ENCODE measurements around the gene PGLYRP1.

PGLYRP1 gene

GRCh38 chr19:46000491-46001246 is 22.2 kb downstream of the PGLYRP1 start:
- no peak for DNase-seq (ENCODE audit: low spot score)

- DNase-seq (ENCODE audit: low spot score) = no peak
Measured at GRCh38 chr19:45999653-46000121, 23.2 kb downstream of the PGLYRP1 start.

- no peak for DNase-seq (ENCODE audit: low spot score)
Measured at GRCh38 chr19:45998834-45999233, 24.0 kb downstream of the PGLYRP1 start.

GRCh38 chr19:45996933-45997332 is 25.9 kb downstream of the PGLYRP1 start:
- no peak for DNase-seq (ENCODE audit: low spot score)

- DNase-seq (ENCODE audit: low spot score) = no peak
Measured at GRCh38 chr19:45995715-45996385, 27.0 kb downstream of the PGLYRP1 start.

- peak; percentile 100 for DNase-seq (ENCODE audit: low spot score)
Measured at GRCh38 chr19:45994998-45995714, 27.7 kb downstream of the PGLYRP1 start, which contains the start of gene CCDC61. TSS of gene CCDC61 (plus strand) at chr19:45995467. CDS start at chr19:46003019, 7,552 bp downstream.

GRCh38 chr19:45994456-45994997 is 28.3 kb downstream of the PGLYRP1 start:
- DNase-seq (ENCODE audit: low spot score) = no peak

GRCh38 chr19:45990113-45990728 is 32.6 kb downstream of the PGLYRP1 start:
- DNase-seq (ENCODE audit: low spot score) = no peak

GRCh38 chr19:45985321-45985720 is 37.5 kb downstream of the PGLYRP1 start:
- DNase-seq (ENCODE audit: low spot score) = no peak

- DNase-seq (ENCODE audit: low spot score) = no peak
Measured at GRCh38 chr19:45981350-45981749, 41.5 kb downstream of the PGLYRP1 start.

GRCh38 chr19:45978156-45978555 is 44.7 kb downstream of the PGLYRP1 start:
- DNase-seq (ENCODE audit: low spot score) = no peak

- DNase-seq (ENCODE audit: low spot score) = no peak
Measured at GRCh38 chr19:45976178-45976577, 46.7 kb downstream of the PGLYRP1 start.

- DNase-seq (ENCODE audit: low spot score) = no peak
Measured at GRCh38 chr19:45975306-45976070, 47.4 kb downstream of the PGLYRP1 start.

- DNase-seq (ENCODE audit: low spot score) = peak; percentile 88
Measured at GRCh38 chr19:45973553-45974338, 49.1 kb downstream of the PGLYRP1 start, which contains the start of gene NOVA2. TSS of gene NOVA2 (minus strand) at chr19:45973865. CDS start at chr19:45973351, 514 bp downstream.

GRCh38 chr19:45972947-45973540 is 49.8 kb downstream of the PGLYRP1 start:
- DNase-seq (ENCODE audit: low spot score) = no peak

GRCh38 chr19:45972081-45972946 is 50.5 kb downstream of the PGLYRP1 start:
- DNase-seq (ENCODE audit: low spot score) = no peak

- DNase-seq (ENCODE audit: low spot score) = no peak
Measured at GRCh38 chr19:45971260-45971902, 51.5 kb downstream of the PGLYRP1 start.

- DNase-seq (ENCODE audit: low spot score) = no peak
Measured at GRCh38 chr19:45969676-45970075, 53.2 kb downstream of the PGLYRP1 start.
